WI38 (cell line): ENCODE data around the gene KDM7A.

Experiments
- H3K4me3 ChIP-seq: 2 replicates; pipeline ENCODE4 v1.5.1; 2011; ENCODE audit warnings: low read depth, mild to moderate bottlenecking, control low read depth, low read length
- TF ChIP-seq, protein P1 (sequence below): IDR thresholded peaks from 2 replicates; pipeline ENCODE4 v1.5.1; 2012; ENCODE audit warnings: low read depth, mild to moderate bottlenecking, control low read depth, low read length

KDM7A gene

GRCh38 chr7:140218656-140219055 lies 41.9 kb upstream of the KDM7A start:
- TF ChIP-seq, protein P1, sequence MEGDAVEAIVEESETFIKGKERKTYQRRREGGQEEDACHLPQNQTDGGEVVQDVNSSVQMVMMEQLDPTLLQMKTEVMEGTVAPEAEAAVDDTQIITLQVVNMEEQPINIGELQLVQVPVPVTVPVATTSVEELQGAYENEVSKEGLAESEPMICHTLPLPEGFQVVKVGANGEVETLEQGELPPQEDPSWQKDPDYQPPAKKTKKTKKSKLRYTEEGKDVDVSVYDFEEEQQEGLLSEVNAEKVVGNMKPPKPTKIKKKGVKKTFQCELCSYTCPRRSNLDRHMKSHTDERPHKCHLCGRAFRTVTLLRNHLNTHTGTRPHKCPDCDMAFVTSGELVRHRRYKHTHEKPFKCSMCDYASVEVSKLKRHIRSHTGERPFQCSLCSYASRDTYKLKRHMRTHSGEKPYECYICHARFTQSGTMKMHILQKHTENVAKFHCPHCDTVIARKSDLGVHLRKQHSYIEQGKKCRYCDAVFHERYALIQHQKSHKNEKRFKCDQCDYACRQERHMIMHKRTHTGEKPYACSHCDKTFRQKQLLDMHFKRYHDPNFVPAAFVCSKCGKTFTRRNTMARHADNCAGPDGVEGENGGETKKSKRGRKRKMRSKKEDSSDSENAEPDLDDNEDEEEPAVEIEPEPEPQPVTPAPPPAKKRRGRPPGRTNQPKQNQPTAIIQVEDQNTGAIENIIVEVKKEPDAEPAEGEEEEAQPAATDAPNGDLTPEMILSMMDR, result no peak
- no peak overlapping the region for H3K4me3 ChIP-seq

GRCh38 chr7:140217750-140218501 lies 41.1 kb upstream of the KDM7A start:
- H3K4me3 ChIP-seq, result no peak overlapping the region
- TF ChIP-seq, protein P1, result no peak

DNA sequence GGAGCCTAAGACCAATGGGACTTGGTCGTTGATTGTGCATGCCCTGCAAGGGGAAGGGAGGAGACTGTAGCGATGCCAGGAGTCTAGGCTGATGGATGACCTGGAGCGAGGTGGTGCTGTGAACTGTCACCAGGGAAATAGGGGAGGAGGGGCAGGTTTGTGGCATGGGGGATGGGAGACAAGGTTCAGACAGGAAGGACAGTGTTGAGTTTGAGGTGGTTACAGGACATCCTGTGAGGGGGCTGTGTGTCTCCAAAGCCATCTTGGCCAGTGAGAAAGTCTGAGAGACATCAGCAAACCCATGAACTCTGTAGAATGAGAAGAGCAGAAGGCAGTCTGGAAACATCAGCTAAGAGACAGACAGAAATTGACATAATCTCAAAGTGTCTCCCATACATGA lies 38.5 kb upstream of the KDM7A start:
- no peak overlapping the region for H3K4me3 ChIP-seq
- TF ChIP-seq, protein P1, result no peak

GRCh38 chr7:140214075-140214684 lies 37.4 kb upstream of the KDM7A start:
- no peak overlapping the region for H3K4me3 ChIP-seq
- TF ChIP-seq, protein P1, result no peak

- TF ChIP-seq, protein P1, result no peak
Measured at GRCh38 chr7:140213684-140214074, 36.9 kb upstream of the KDM7A start.

DNA sequence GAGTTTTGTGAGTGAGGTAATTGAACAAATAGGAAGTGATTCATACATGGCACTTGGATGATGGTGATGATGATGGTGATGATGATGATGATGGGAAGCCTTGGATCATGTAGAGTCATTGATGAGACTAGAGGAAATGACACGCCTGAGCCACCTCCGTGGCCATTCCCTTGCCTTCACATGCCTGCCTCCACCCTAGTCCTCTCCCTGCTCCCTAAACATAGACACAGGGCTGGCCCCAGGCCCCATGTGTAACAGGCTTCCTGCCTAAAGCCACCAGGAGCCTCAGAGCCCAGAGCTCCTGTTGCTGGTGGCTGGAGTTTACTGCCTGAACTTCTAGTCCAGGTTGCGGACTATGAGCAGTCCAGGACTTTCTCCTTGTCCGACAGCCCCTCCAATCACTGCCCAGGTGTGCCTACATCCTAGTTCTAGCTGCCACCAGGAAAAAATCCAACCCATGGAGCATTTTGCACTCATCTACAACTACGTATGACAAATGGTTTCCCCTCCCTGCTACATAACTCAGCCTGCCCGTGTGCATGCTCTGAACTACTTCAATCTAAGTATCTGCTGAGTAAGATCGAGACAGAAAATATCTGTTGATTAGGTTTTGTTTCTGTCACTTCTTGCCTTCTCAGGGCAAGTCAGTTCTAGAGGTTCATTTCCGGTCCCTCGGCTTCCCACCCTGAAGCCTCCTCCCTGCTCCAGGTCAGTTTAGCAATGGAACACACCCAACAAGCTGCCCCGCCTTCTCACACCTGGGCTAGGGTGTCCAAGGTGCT lies 35.5 kb upstream of the KDM7A start:
- no peak overlapping the region for H3K4me3 ChIP-seq
- TF ChIP-seq, protein P1, result no peak

More at GRCh38 chr7:140213684-140214074, 36.9 kb upstream of the KDM7A start:
- H3K4me3 ChIP-seq, result no peak overlapping the region

- H3K4me3 ChIP-seq, result no peak overlapping the region
- TF ChIP-seq, protein P1, result no peak
Measured at GRCh38 chr7:140211698-140212097, 34.9 kb upstream of the KDM7A start.
